Psoas muscle (tissue), 8 donors: Measurements from ENCODE around the gene DIAPH1. TPM values are rescaled to one million over a fixed set of nuclear protein-coding genes. Genes with fewer than 3 reads are reported as not detected.

Experiments
- ATAC-seq, 4 donors: fragments of 200-7000 bp; cut with Tn5 transposase; one replicate each; pipeline ENCODE4 v1.9.1; 2020; ENCODE audit warnings: moderate library complexity in 3 of 4, mild to moderate bottlenecking in 2 of 4
- DNase-seq, 2 donors: peaks; one replicate each; pipeline ENCODE4 v3.0.0-alpha.2; 2020
- H3K27ac ChIP-seq: fragments of 200-600 bp; one replicate; pipeline ENCODE4 v1.8.0; 2022
- H3K27me3 ChIP-seq, 3 donors: fragments of 200-600 bp in 1 of 3; one replicate each; pipeline versions ENCODE4 v1.6.1 to v1.8.0; 2013 to 2022; ENCODE audit warnings: low read length in 2 of 3, mild to moderate bottlenecking in 2 of 3, moderate library complexity in 1 of 3; ENCODE audit not compliant: insufficient read depth in 3 of 3
- H3K36me3 ChIP-seq, 2 donors: fragments of 200-600 bp in 1 of 2; one replicate each; pipeline versions ENCODE4 v1.6.1 to v1.8.0; 2013 to 2022; ENCODE audit warnings: low read depth in 1 of 2, mild to moderate bottlenecking in 1 of 2, moderate library complexity in 1 of 2; ENCODE audit not compliant: insufficient read depth in 1 of 2
- H3K4me1 ChIP-seq: fragments of 200-600 bp; one replicate; pipeline ENCODE4 v1.8.0; 2022
- H3K4me3 ChIP-seq: fragments of 200-600 bp; one replicate; pipeline ENCODE4 v1.8.0; 2022; ENCODE audit warnings: mild to moderate bottlenecking
- H3K9me3 ChIP-seq: fragments of 200-600 bp; one replicate; pipeline ENCODE4 v1.8.0; 2022
- WGBS, 3 donors: extraction: QIAGEN DNeasy Blood & Tissue Kit; methylation state at CpG; one replicate each; pipeline versions ENCODE4 v1.1.6 to v1.1.7; 2013; 5-methylcytosine and 5-hydroxymethylcytosine counted together
- intact Hi-C, 2 donors: fragments of 100-400 bp; cut with DNase I; formaldehyde crosslinking; loops; one replicate each; pipeline versions ENCODE4 v1.11.0 to v1.14.2; 2022
- polyA plus RNA-seq, 3 donors: library from polyadenylated mRNA; stranded (reverse); fragments of 200-250 nt; gene quantifications; one replicate each; pipeline ENCODE4 v1.2.3, GENCODE V29; 2013
- total RNA-seq, 4 donors: library from RNA; stranded (reverse); fragmentation: NEBNext Ultra II Directional in 2 of 4; extraction: Animal tissue kit (Norgen Biotek cat#: 25700) in 2 of 4; gene quantifications; one replicate each; pipeline versions ENCODE4 v1.2.1 to v1.2.4, GENCODE V29; 2021 to 2023
- TF ChIP-seq, protein P1 (sequence below): fragments of 200-600 bp; IDR thresholded peaks from one replicate; pipeline ENCODE4 v1.8.0; 2022; ENCODE audit warnings: antibody characterized with exemption
- donor health status: healthy with polysubstance abuse.
- donor health status: DM: no; HTN: no; CAD: no; lungs with moderate emphysema.
- donor health status: Bipolar disorder and iron deficiency.
- donor health status: healthy.
- donor health status: DM: yes; HTN: yes; CAD: no.
- donor health status: DM: no; HTN: no; CAD: no.
- donor health status: DM: no; HTN: no; CAD: no.
- donor health status: DM: yes; HTN: yes; CAD: no.

The DIAPH1 gene
- total and polyA plus RNA-seq, 7 donors, result 93.1 to 217 (median 137) TPM

GRCh38 chr5:141630570-141631140 is 11.9 kb upstream of the DIAPH1 start:
- Histone ChIP-seq H3K9me3 (no peaks in the 10 kb centered on the region), H3K27me3 (no peaks in the 10 kb centered on the region), H3K4me1 (peaks cover 10% of the 10 kb centered on the region), H3K27ac (no peak overlapping the region), H3K4me3 (no peak overlapping the region), H3K36me3 (peaks cover 8 to 82% of the 10 kb centered on the region in 2 donors)
- TF ChIP-seq, protein P1, sequence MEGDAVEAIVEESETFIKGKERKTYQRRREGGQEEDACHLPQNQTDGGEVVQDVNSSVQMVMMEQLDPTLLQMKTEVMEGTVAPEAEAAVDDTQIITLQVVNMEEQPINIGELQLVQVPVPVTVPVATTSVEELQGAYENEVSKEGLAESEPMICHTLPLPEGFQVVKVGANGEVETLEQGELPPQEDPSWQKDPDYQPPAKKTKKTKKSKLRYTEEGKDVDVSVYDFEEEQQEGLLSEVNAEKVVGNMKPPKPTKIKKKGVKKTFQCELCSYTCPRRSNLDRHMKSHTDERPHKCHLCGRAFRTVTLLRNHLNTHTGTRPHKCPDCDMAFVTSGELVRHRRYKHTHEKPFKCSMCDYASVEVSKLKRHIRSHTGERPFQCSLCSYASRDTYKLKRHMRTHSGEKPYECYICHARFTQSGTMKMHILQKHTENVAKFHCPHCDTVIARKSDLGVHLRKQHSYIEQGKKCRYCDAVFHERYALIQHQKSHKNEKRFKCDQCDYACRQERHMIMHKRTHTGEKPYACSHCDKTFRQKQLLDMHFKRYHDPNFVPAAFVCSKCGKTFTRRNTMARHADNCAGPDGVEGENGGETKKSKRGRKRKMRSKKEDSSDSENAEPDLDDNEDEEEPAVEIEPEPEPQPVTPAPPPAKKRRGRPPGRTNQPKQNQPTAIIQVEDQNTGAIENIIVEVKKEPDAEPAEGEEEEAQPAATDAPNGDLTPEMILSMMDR, result no peak
- 96 to 98% (median 97%) methylated on average over 5 of the region's 5 CpGs for WGBS, 3 donors
- intact Hi-C loops, result no loop called here
- DNase-seq, result no peak
- ATAC-seq, result no peak

DNA sequence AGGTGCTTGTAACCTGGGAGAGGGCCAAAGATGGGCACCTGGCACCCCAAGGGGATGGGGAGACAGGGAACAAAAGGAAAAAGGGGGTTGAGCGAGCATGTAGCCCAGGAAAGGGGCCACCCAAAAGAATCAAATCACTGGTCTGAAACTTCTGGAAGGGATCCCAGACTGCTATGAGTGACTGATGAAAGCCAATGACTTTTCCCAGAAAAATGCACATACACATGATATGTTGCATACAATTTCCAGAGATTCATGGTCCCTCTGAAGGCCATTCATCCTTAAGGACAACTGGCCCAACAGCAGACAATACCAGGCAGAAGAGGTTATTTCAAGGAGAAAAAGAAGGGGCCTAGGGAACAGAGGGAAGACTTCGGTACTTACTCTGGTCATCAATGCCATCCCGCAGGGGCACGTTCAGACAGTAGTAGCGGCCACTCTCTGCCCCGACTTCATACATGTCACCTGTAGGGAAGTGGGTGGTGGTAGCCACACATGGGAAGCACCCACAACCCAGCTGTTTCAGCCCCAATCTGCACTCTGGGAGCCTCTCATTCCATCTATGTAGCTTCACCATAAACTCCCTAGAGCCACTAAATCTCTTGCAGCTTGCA is 9.5 kb upstream of the DIAPH1 start:
- 95 to 99% (median 98%) methylated on average over 6 of the region's 6 CpGs for WGBS, 3 donors
- H3K9me3 ChIP-seq, result no peaks in the 10 kb centered on the region
- intact Hi-C loops, result loop anchor here (10.0 kb wide), 1 partner anchor 53 kb away; no protein-coding TSS in a partner anchor
- H3K27ac ChIP-seq, result no peak overlapping the region
- peaks cover 3% of the 10 kb centered on the region for H3K4me1 ChIP-seq
- H3K4me3 ChIP-seq, result no peak overlapping the region
- H3K27me3 ChIP-seq, result no peaks in the 10 kb centered on the region
- TF ChIP-seq, protein P1, result no peak
- no peak for ATAC-seq
- no peak for DNase-seq
- H3K36me3 ChIP-seq, result peaks cover 10 to 93% of the 10 kb centered on the region in 2 donors

DNA sequence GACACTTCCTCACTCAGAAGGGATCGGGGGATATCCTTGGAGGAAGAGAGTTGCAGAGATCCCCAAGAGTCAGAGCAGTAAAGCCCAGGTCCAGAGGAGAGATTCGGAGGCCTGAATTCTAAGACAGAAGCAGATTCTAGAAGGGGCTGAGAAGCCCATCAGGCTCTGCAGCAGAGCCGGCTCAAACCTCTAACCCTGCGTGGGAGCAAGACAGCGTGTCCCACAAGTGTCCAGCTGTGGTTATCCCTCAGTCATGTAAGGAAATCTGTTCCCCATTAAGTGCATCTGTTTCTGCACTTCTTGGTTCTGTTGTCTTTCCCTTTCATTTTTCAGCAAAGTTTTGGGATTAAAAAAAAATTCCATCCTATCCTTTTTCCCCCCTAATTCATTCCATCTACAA is 4.8 kb upstream of the DIAPH1 start:
- peaks cover 13 to 90% of the 10 kb centered on the region in 2 donors for H3K36me3 ChIP-seq

DNA sequence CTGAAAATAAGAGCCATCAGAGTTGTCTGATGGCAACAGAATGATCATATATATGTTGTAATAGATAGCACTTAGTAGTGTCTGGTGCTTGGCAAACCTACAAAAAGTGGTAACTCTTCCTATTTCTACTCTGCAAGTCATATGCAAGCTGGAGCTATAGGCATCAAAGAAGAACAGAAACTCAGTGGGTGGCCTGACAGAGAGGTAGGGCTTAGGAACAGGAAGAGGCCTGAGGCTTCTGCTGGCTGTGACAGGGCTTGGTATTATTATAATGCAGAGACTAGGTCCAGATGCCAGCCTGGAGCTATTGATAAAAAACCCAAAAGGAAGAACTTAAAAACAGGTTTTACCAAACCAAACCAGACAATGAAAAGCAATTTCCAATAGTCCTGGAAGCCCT is 4.4 kb upstream of the DIAPH1 start:
- intact Hi-C loops, result loop anchor here (5.0 to 10.0 kb wide), 2 partner anchors 48 to 1231 kb away; no protein-coding TSS in a partner anchor
- H3K4me1 ChIP-seq, result no peaks in the 10 kb centered on the region
- no peak overlapping the region for H3K27ac ChIP-seq
- DNase-seq (no peak), ATAC-seq (no peak)
- no peaks in the 10 kb centered on the region for H3K27me3 ChIP-seq
- H3K36me3 ChIP-seq, result peaks cover 11 to 85% of the 10 kb centered on the region in 2 donors
- no peak overlapping the region for H3K4me3 ChIP-seq
- H3K9me3 ChIP-seq, result no peaks in the 10 kb centered on the region
- TF ChIP-seq, protein P1, result no peak

More for the DNA sequence above, 4.8 kb upstream of the DIAPH1 start:
- ATAC-seq (no peak), DNase-seq (no peak)
- Histone ChIP-seq H3K27me3 (no peaks in the 10 kb centered on the region), H3K4me3 (no peak overlapping the region), H3K4me1 (no peaks in the 10 kb centered on the region), H3K27ac (no peak overlapping the region), H3K9me3 (no peaks in the 10 kb centered on the region)
- 70 to 77% (median 75%) methylated on average over 5 of the region's 5 CpGs for WGBS, 3 donors
- TF ChIP-seq, protein P1, result no peak
- intact Hi-C loops, result loop anchor here (5.0 to 10.0 kb wide), 2 partner anchors 49 to 1231 kb away; no protein-coding TSS in a partner anchor
